ENCODE data around the gene TMEM245. TPM values are rescaled to one million over a fixed set of nuclear protein-coding genes. Genes with fewer than 3 reads are reported as not detected.
A peak's percentile ranks its signal among the peaks of the same experiment; 100 is the strongest.

TMEM245 gene
- total and polyA plus RNA-seq, 2 donors (not counting 1 experiment from before 2014, with no cell fraction given) = 48.2 to 48.8 TPM

DNA sequence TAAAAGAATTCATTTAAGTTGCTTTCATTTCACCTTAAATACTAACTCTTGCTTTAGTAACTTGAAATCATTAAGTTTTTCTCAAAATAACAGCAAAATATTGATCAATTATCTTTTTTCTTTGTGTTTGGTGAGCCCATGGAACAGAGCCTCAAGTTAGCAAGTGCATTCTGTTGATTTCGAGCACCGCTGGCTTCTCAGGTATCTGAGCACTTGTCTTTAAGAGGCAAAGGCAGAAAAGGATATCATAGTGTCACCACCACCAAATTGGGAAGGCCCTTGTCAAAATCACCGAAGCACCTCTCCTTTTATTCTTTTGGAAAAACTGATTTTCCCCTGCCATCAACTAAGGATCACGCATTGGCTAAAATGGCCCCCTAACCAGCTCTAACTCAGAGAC, 89.3 kb downstream of the TMEM245 start:
- Histone ChIP-seq H3K27me3 (ENCODE audit: control insufficient read depth, insufficient read depth, low read length) (no peaks in the 10 kb centered on the region), H3K9ac (ENCODE audit: insufficient read depth, low read length) (no peak overlapping the region), H3K79me2 (ENCODE audit: control insufficient read depth, insufficient read depth, low read length) (no peaks in the 10 kb centered on the region), H3K4me1 (ENCODE audit: control insufficient read depth, extremely low read depth, insufficient read depth, low read length) (peaks cover 4% of the 10 kb centered on the region), H3K9me3 (ENCODE audit: control insufficient read depth, insufficient read depth, low read depth, low read length) (no peaks in the 10 kb centered on the region), H4K20me1 (ENCODE audit: control insufficient read depth, extremely low read depth, insufficient read depth, low read length) (no peaks in the 10 kb centered on the region), H3K4me3 (replicated peaks in 1 of 4; ENCODE audit: control extremely low read depth in 1 of 4, insufficient read depth in 1 of 4, low read depth in 3 of 4, low read length in 4 of 4) (no peak overlapping the region), H3K36me3 (ENCODE audit: control insufficient read depth, insufficient read depth, low read length) (no peaks in the 10 kb centered on the region), H3K4me2 (ENCODE audit: extremely low read depth, insufficient read depth, low read length) (no peak overlapping the region), H3K27ac (ENCODE audit: insufficient read depth, low read length) (no peak overlapping the region), H2AFZ (ENCODE audit: low read length) (no peak overlapping the region)
- DNase-seq (ENCODE audit: low read depth in 2 of 2) = no peak
- TF ChIP-seq EZH2 (IDR thresholded peaks at IDR 0.05; ENCODE audit: low read length, missing control alignments) = no peak
- TF ChIP-seq, protein P1, sequence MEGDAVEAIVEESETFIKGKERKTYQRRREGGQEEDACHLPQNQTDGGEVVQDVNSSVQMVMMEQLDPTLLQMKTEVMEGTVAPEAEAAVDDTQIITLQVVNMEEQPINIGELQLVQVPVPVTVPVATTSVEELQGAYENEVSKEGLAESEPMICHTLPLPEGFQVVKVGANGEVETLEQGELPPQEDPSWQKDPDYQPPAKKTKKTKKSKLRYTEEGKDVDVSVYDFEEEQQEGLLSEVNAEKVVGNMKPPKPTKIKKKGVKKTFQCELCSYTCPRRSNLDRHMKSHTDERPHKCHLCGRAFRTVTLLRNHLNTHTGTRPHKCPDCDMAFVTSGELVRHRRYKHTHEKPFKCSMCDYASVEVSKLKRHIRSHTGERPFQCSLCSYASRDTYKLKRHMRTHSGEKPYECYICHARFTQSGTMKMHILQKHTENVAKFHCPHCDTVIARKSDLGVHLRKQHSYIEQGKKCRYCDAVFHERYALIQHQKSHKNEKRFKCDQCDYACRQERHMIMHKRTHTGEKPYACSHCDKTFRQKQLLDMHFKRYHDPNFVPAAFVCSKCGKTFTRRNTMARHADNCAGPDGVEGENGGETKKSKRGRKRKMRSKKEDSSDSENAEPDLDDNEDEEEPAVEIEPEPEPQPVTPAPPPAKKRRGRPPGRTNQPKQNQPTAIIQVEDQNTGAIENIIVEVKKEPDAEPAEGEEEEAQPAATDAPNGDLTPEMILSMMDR (conservative IDR thresholded peaks at IDR 0.05 in 1 of 2, IDR thresholded peaks at IDR 0.05 in 1 of 2; ENCODE audit: low read depth in 1 of 2, low read length in 2 of 2) = no peak

GRCh38 chr9:109028457-109028856, 91.3 kb downstream of the TMEM245 start:
- no peak for DNase-seq (ENCODE audit: low read depth in 2 of 2)
- H3K9me3 ChIP-seq (ENCODE audit: control insufficient read depth, insufficient read depth, low read depth, low read length) = no peaks in the 10 kb centered on the region
- no peaks in the 10 kb centered on the region for H3K36me3 ChIP-seq (ENCODE audit: control insufficient read depth, insufficient read depth, low read length)
- TF ChIP-seq EZH2 (IDR thresholded peaks at IDR 0.05; ENCODE audit: low read length, missing control alignments) = no peak
- TF ChIP-seq, protein P1 (conservative IDR thresholded peaks at IDR 0.05 in 1 of 2, IDR thresholded peaks at IDR 0.05 in 1 of 2; ENCODE audit: low read depth in 1 of 2, low read length in 2 of 2) = no peak
- no peak overlapping the region for H3K27ac ChIP-seq (ENCODE audit: insufficient read depth, low read length)
- no peak overlapping the region for H3K9ac ChIP-seq (ENCODE audit: insufficient read depth, low read length)
- H3K4me2 ChIP-seq (ENCODE audit: extremely low read depth, insufficient read depth, low read length) = no peak overlapping the region
- H3K27me3 ChIP-seq (ENCODE audit: control insufficient read depth, insufficient read depth, low read length) = no peaks in the 10 kb centered on the region
- H3K79me2 ChIP-seq (ENCODE audit: control insufficient read depth, insufficient read depth, low read length) = no peaks in the 10 kb centered on the region
- H4K20me1 ChIP-seq (ENCODE audit: control insufficient read depth, extremely low read depth, insufficient read depth, low read length) = no peaks in the 10 kb centered on the region
- H3K4me3 ChIP-seq (replicated peaks in 1 of 4; ENCODE audit: control extremely low read depth in 1 of 4, insufficient read depth in 1 of 4, low read depth in 3 of 4, low read length in 4 of 4) = no peak overlapping the region
- no peak overlapping the region for H2AFZ ChIP-seq (ENCODE audit: low read length)
- H3K4me1 ChIP-seq (ENCODE audit: control insufficient read depth, extremely low read depth, insufficient read depth, low read length) = no peaks in the 10 kb centered on the region

GRCh38 chr9:109027176-109027575, 92.6 kb downstream of the TMEM245 start:
- H3K4me2 ChIP-seq (ENCODE audit: extremely low read depth, insufficient read depth, low read length) = no peak overlapping the region
- H3K27me3 ChIP-seq (ENCODE audit: control insufficient read depth, insufficient read depth, low read length) = no peaks in the 10 kb centered on the region
- H3K9me3 ChIP-seq (ENCODE audit: control insufficient read depth, insufficient read depth, low read depth, low read length) = no peaks in the 10 kb centered on the region
- no peaks in the 10 kb centered on the region for H3K79me2 ChIP-seq (ENCODE audit: control insufficient read depth, insufficient read depth, low read length)
- no peaks in the 10 kb centered on the region for H4K20me1 ChIP-seq (ENCODE audit: control insufficient read depth, extremely low read depth, insufficient read depth, low read length)
- DNase-seq (ENCODE audit: low read depth in 2 of 2) = peak; percentile 33 to 35
- H3K4me3 ChIP-seq (replicated peaks in 1 of 4; ENCODE audit: control extremely low read depth in 1 of 4, insufficient read depth in 1 of 4, low read depth in 3 of 4, low read length in 4 of 4) = no peak overlapping the region
- H3K9ac ChIP-seq (ENCODE audit: insufficient read depth, low read length) = no peak overlapping the region
- H3K4me1 ChIP-seq (ENCODE audit: control insufficient read depth, extremely low read depth, insufficient read depth, low read length) = no peaks in the 10 kb centered on the region
- no peak overlapping the region for H2AFZ ChIP-seq (ENCODE audit: low read length)
- no peaks in the 10 kb centered on the region for H3K36me3 ChIP-seq (ENCODE audit: control insufficient read depth, insufficient read depth, low read length)
- no peak overlapping the region for H3K27ac ChIP-seq (ENCODE audit: insufficient read depth, low read length)
- TF ChIP-seq EZH2 (IDR thresholded peaks at IDR 0.05; ENCODE audit: low read length, missing control alignments) = no peak
- TF ChIP-seq, protein P1 (conservative IDR thresholded peaks at IDR 0.05 in 1 of 2, IDR thresholded peaks at IDR 0.05 in 1 of 2; ENCODE audit: low read depth in 1 of 2, low read length in 2 of 2) = no peak
